CD14-positive monocyte (primary cell): Measurements from ENCODE around the gene GALNTL6. TPM values are rescaled to one million over a fixed set of nuclear protein-coding genes. Genes with fewer than 3 reads are reported as not detected.
"Not testable (repeated sequence)": the region's sequence is repeated elsewhere in the genome, so short reads cannot be mapped to it uniquely, and the experiment has no call there.

ENCODE experiments used
- DNase-seq, 3 donors: peaks; one replicate each; pipeline ENCODE4 v3.0.0-alpha.2; 2011 to 2022
- H2AFZ ChIP-seq: 2 replicates; pipeline ENCODE4 v1.6.0; 2012; ENCODE audit warnings: mild to moderate bottlenecking, low read depth, low read length, inconsistent platforms; ENCODE audit not compliant: insufficient read depth, poor library complexity, severe bottlenecking
- H3K27ac ChIP-seq, 2 donors: 1 replicate in 1 of 2; 2 replicates in 1 of 2; pipeline ENCODE4 v1.5.1; 2012 to 2013; ENCODE audit warnings: low read length in 2 of 2, control low read depth in 1 of 2, inconsistent platforms in 1 of 2, low read depth in 1 of 2, mild to moderate bottlenecking in 1 of 2
- H3K27me3 ChIP-seq, 2 donors: one replicate each; pipeline versions ENCODE4 v1.6.0 to v1.6.1; 2011 to 2013; ENCODE audit warnings: low read length in 2 of 2; ENCODE audit not compliant: control insufficient read depth in 2 of 2, insufficient read depth in 2 of 2
- H3K36me3 ChIP-seq, 2 donors: replicated peaks in 1 of 2; 1 replicate in 1 of 2; 2 replicates in 1 of 2; pipeline versions ENCODE4 v1.5.1 to v1.6.1; 2012 to 2013; ENCODE audit warnings: low read length in 2 of 2, control low read depth in 1 of 2, inconsistent platforms in 1 of 2, mild to moderate bottlenecking in 1 of 2; ENCODE audit not compliant: insufficient read depth in 2 of 2, control insufficient read depth in 1 of 2
- H3K4me1 ChIP-seq, 2 donors: 1 replicate in 1 of 2; 2 replicates in 1 of 2; pipeline versions ENCODE4 v1.5.1 to v1.6.1; 2012 to 2013; ENCODE audit warnings: low read length in 2 of 2, control low read depth in 1 of 2, inconsistent platforms in 1 of 2, mild to moderate bottlenecking in 1 of 2, moderate library complexity in 1 of 2; ENCODE audit not compliant: insufficient read depth in 2 of 2, control insufficient read depth in 1 of 2
- H3K4me2 ChIP-seq: replicated peaks from 2 replicates; pipeline ENCODE3; 2012; ENCODE audit warnings: low read length, moderate library complexity, mild to moderate bottlenecking; ENCODE audit not compliant: poor library complexity, severe bottlenecking; ENCODE audit errors: extremely low read depth
- H3K4me3 ChIP-seq, 3 experiments: fragments of 200-600 bp in 1 of 3; sonication (generic) in 1 of 3; replicated peaks in 1 of 3; 1 replicate in 2 of 3; 2 replicates in 1 of 3; pipeline ENCODE4 v1.5.1; 2011 to 2013; ENCODE audit warnings: low read length in 3 of 3, mild to moderate bottlenecking in 3 of 3, control low read depth in 2 of 3, low read depth in 2 of 3, inconsistent platforms in 1 of 3, moderate library complexity in 1 of 3
- H3K79me2 ChIP-seq: 2 replicates; pipeline ENCODE4 v1.6.0; 2012; ENCODE audit warnings: mild to moderate bottlenecking, control low read depth, inconsistent platforms, low read length, moderate library complexity; ENCODE audit not compliant: insufficient read depth
- H3K9ac ChIP-seq: 2 replicates; pipeline ENCODE4 v1.6.0; 2017; ENCODE audit warnings: low read length, mild to moderate bottlenecking; ENCODE audit not compliant: insufficient read depth, poor library complexity, severe bottlenecking
- H3K9me3 ChIP-seq, 2 donors: replicated peaks in 1 of 2; 1 replicate in 1 of 2; 2 replicates in 1 of 2; pipeline versions ENCODE4 v1.5.1 to v1.6.1; 2012 to 2013; ENCODE audit warnings: low read length in 2 of 2, control low read depth in 1 of 2; ENCODE audit not compliant: control insufficient read depth in 1 of 2, insufficient read depth in 1 of 2
- H4K20me1 ChIP-seq: 2 replicates; pipeline ENCODE4 v1.6.0; 2012; ENCODE audit warnings: mild to moderate bottlenecking, low read length, control low read depth, moderate library complexity; ENCODE audit not compliant: insufficient read depth
- H3K27ac Mint-ChIP-seq, 7 donors: one replicate each; pipeline ENCODE4 v1.8.0; 2020; ENCODE audit warnings: mild to moderate bottlenecking in 7 of 7, mixed read lengths in 7 of 7, moderate library complexity in 6 of 7, inconsistent platforms in 2 of 7
- H3K27me3 Mint-ChIP-seq, 3 donors: one replicate each; pipeline ENCODE4 v1.8.0; 2021 to 2022; ENCODE audit warnings: low read depth in 3 of 3, mild to moderate bottlenecking in 3 of 3, mixed read lengths in 3 of 3, moderate library complexity in 3 of 3, inconsistent platforms in 1 of 3
- H3K36me3 Mint-ChIP-seq, 2 donors: one replicate each; pipeline ENCODE4 v1.8.0; 2020; ENCODE audit warnings: mixed read lengths in 2 of 2, inconsistent platforms in 1 of 2, mild to moderate bottlenecking in 1 of 2
- H3K4me1 Mint-ChIP-seq: one replicate; pipeline ENCODE4 v1.8.0; 2020; ENCODE audit warnings: mild to moderate bottlenecking, mixed read lengths
- H3K4me3 Mint-ChIP-seq, 2 donors: one replicate each; pipeline ENCODE4 v1.8.0; 2020; ENCODE audit warnings: mild to moderate bottlenecking in 2 of 2, mixed read lengths in 2 of 2, moderate library complexity in 1 of 2
- H3K9me3 Mint-ChIP-seq, 7 donors: one replicate each; pipeline ENCODE4 v1.8.0; 2020 to 2022; ENCODE audit warnings: mixed read lengths in 7 of 7, mild to moderate bottlenecking in 6 of 7, moderate library complexity in 6 of 7, inconsistent platforms in 2 of 7
- WGBS: methylation state at CpG from one replicate; pipeline ENCODE4 v1.1.5; 2013; ENCODE audit warnings: missing lambda C conversion rate; ENCODE audit not compliant: insufficient coverage; 5-methylcytosine and 5-hydroxymethylcytosine counted together
- intact Hi-C, 2 donors: fragments of 100-400 bp; cut with micrococcal nuclease; formaldehyde crosslinking; loops; one replicate each; pipeline versions ENCODE4 v1.15.0 to v1.15.1; 2023
- polyA plus RNA-seq, 3 donors: library from polyadenylated mRNA; depleted of rRNA in 1 of 3; unstranded in 2 of 3; stranded (reverse) in 1 of 3; fragments of 300-500 nt in 2 of 3; fragments of >200 nt in 1 of 3; fragmentation: Illumina TruSeq in 2 of 3; gene quantifications; 1 replicate in 2 of 3; 2 replicates in 1 of 3; pipeline ENCODE4 v1.2.3, GENCODE V29; 2012 to 2021
- TF ChIP-seq, protein P1 (sequence below): fragments of 200-600 bp; IDR thresholded peaks from one replicate; pipeline ENCODE4 v1.8.0; 2022; ENCODE audit warnings: antibody characterized with exemption, mild to moderate bottlenecking

Gene GALNTL6
- polyA plus RNA-seq, 3 donors: 0.05 TPM; not detected in 2

GRCh38 chr4:172951679-172952451 is 1138.7 kb downstream of the GALNTL6 start:
- H3K4me1 ChIP-seq: no peaks in the 10 kb centered on the region
- DNase-seq: no peak
- no peaks in the 10 kb centered on the region for H3K9me3 ChIP-seq
- H3K9ac ChIP-seq: no peak overlapping the region
- intact Hi-C loops: no loop called here
- H3K27ac ChIP-seq: no peak overlapping the region
- H3K36me3 ChIP-seq: no peaks in the 10 kb centered on the region
- peaks cover 0 to 3% of the 10 kb centered on the region in 2 donors for H3K27me3 ChIP-seq
- TF ChIP-seq, protein P1, sequence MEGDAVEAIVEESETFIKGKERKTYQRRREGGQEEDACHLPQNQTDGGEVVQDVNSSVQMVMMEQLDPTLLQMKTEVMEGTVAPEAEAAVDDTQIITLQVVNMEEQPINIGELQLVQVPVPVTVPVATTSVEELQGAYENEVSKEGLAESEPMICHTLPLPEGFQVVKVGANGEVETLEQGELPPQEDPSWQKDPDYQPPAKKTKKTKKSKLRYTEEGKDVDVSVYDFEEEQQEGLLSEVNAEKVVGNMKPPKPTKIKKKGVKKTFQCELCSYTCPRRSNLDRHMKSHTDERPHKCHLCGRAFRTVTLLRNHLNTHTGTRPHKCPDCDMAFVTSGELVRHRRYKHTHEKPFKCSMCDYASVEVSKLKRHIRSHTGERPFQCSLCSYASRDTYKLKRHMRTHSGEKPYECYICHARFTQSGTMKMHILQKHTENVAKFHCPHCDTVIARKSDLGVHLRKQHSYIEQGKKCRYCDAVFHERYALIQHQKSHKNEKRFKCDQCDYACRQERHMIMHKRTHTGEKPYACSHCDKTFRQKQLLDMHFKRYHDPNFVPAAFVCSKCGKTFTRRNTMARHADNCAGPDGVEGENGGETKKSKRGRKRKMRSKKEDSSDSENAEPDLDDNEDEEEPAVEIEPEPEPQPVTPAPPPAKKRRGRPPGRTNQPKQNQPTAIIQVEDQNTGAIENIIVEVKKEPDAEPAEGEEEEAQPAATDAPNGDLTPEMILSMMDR: no peak
- no peaks in the 10 kb centered on the region for H4K20me1 ChIP-seq
- no peak overlapping the region for H3K4me2 ChIP-seq
- Mint-ChIP-seq H3K27ac (no peak overlapping the region), H3K27me3 (peaks cover 1 to 7% (median 4%) of the 10 kb centered on the region in 3 donors), H3K4me1 (peaks cover 7% of the 10 kb centered on the region), H3K4me3 (no peak overlapping the region), H3K36me3 (no peaks in the 10 kb centered on the region), H3K9me3 (peaks cover 0 to 1% (median 0%) of the 10 kb centered on the region in 7 donors)
- 91% methylated on average over 7 of the region's 11 CpGs for WGBS
- H3K4me3 ChIP-seq: no peak overlapping the region
- H3K79me2 ChIP-seq: no peaks in the 10 kb centered on the region
- H2AFZ ChIP-seq: no peak overlapping the region

GRCh38 chr4:172953896-172954568 is 1140.8 kb downstream of the GALNTL6 start:
- no peaks in the 10 kb centered on the region for H3K4me1 ChIP-seq
- no peak overlapping the region for H3K4me3 Mint-ChIP-seq
- no peak overlapping the region for H3K27ac Mint-ChIP-seq
- H3K36me3 ChIP-seq: no peaks in the 10 kb centered on the region
- H3K9ac ChIP-seq: no peak overlapping the region
- 97% methylated on average over 4 of the region's 5 CpGs for WGBS
- H3K9me3 Mint-ChIP-seq: peaks cover 0 to 1% (median 0%) of the 10 kb centered on the region in 7 donors
- no peaks in the 10 kb centered on the region for H3K79me2 ChIP-seq
- H3K4me1 Mint-ChIP-seq: peaks cover under 1% of the 10 kb centered on the region
- H3K36me3 Mint-ChIP-seq: no peaks in the 10 kb centered on the region
- peaks cover 1 to 7% (median 2%) of the 10 kb centered on the region in 3 donors for H3K27me3 Mint-ChIP-seq
- no peak overlapping the region for H3K27ac ChIP-seq
- no peaks in the 10 kb centered on the region for H3K9me3 ChIP-seq
- no peaks in the 10 kb centered on the region for H4K20me1 ChIP-seq
- intact Hi-C loops: no loop called here
- no peak overlapping the region for H3K4me2 ChIP-seq
- DNase-seq: no peak
- H2AFZ ChIP-seq: no peak overlapping the region
- peaks cover 0 to 3% of the 10 kb centered on the region in 2 donors for H3K27me3 ChIP-seq
- H3K4me3 ChIP-seq: no peak overlapping the region
- TF ChIP-seq, protein P1: no peak

GRCh38 chr4:172956340-172956739 is 1143.1 kb downstream of the GALNTL6 start:
- DNase-seq, intact Hi-C loops, H3K4me1 Mint-ChIP-seq, H3K36me3 ChIP-seq, H4K20me1 ChIP-seq, H3K9me3 ChIP-seq, H3K79me2 ChIP-seq, H3K4me1 ChIP-seq, H3K27me3 ChIP-seq, H3K27me3 Mint-ChIP-seq, H3K36me3 Mint-ChIP-seq, H3K9me3 Mint-ChIP-seq, H3K9ac ChIP-seq, H3K4me3 ChIP-seq, H3K27ac ChIP-seq, H2AFZ ChIP-seq, H3K4me3 Mint-ChIP-seq, H3K4me2 ChIP-seq, H3K27ac Mint-ChIP-seq: not testable (repeated sequence)
- 90% methylated on average over 3 of the region's 3 CpGs for whole genome bisulfite sequencing
